ENCODE measurements around the gene MCM7. TPM values are rescaled to one million over a fixed set of nuclear protein-coding genes. Genes with fewer than 3 reads are reported as not detected.
"Not testable (repeated sequence)": the region's sequence is repeated elsewhere in the genome, so short reads cannot be mapped to it uniquely, and the experiment has no call there.

Gene MCM7
- 96.9 and 101 TPM in 2 replicates for total RNA-seq

DNA sequence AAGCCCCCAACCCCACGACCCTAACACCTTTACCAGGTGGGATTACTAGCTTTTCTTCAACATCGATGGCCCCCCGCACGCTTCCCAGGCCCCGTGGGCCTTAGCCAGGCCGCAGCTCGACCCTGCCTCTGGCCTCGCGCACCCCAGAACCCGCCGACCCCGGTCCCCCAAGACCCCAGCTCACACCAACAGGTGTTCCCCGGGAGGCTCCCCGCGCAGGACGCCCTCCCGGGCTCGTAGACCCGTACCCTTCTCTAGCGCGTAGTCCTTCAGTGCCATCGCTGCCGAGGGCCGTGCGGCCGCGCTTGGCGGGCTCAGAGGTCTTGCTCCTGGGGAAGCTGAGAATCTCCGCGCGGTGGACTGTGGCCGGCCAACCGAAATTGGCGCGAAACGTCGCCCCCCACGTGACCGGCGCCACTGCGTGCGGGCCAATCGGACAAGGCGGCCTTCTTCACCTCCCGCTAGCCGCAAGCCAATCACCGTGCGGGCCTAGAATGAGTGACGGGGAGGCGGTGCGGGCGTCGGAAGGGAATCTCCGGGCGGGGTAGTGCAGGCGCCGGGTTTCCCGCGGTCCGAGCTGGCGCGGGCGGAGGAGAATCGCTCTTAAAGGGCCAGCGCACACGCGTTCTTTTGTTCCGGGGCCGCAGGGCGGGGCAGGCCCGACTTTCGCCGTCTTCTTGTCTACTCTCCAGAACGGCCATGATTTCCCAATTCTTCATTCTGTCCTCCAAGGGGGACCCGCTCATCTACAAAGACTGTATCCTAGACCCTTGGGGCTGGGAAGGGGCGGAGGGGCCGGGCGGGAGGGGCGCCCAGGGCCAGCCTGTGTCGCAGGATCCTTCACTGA lies at the start of gene MCM7, which contains the start of gene AP4M1:
Gene MCM7, minus strand, starts transcription at position 382 of the 847 bp plus-strand sequence. Its CDS starts 103 bp downstream, at position 279.
Gene AP4M1, plus strand, starts transcription at position 628 of the 847 bp plus-strand sequence. Its CDS starts 72 bp downstream, at position 700.
- peak within 1 kb of the TSS; percentile 98 for H3K4me3 ChIP-seq (ENCODE audit: low read depth, low read length)
- H3K27me3 ChIP-seq (ENCODE audit: control insufficient read depth, insufficient read depth, low read length) = no peaks in the 10 kb centered on the region
- peak; percentile 91 for DNase-seq (ENCODE audit: low read depth)
- H3K36me3 ChIP-seq (ENCODE audit: control insufficient read depth, insufficient read depth, low read length) = peaks cover 11% of the 10 kb centered on the region
- TF ChIP-seq, protein P1, sequence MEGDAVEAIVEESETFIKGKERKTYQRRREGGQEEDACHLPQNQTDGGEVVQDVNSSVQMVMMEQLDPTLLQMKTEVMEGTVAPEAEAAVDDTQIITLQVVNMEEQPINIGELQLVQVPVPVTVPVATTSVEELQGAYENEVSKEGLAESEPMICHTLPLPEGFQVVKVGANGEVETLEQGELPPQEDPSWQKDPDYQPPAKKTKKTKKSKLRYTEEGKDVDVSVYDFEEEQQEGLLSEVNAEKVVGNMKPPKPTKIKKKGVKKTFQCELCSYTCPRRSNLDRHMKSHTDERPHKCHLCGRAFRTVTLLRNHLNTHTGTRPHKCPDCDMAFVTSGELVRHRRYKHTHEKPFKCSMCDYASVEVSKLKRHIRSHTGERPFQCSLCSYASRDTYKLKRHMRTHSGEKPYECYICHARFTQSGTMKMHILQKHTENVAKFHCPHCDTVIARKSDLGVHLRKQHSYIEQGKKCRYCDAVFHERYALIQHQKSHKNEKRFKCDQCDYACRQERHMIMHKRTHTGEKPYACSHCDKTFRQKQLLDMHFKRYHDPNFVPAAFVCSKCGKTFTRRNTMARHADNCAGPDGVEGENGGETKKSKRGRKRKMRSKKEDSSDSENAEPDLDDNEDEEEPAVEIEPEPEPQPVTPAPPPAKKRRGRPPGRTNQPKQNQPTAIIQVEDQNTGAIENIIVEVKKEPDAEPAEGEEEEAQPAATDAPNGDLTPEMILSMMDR (IDR thresholded peaks at IDR 0.05; ENCODE audit: insufficient read depth, low read length, poor library complexity, severe bottlenecking) = no peak

DNA sequence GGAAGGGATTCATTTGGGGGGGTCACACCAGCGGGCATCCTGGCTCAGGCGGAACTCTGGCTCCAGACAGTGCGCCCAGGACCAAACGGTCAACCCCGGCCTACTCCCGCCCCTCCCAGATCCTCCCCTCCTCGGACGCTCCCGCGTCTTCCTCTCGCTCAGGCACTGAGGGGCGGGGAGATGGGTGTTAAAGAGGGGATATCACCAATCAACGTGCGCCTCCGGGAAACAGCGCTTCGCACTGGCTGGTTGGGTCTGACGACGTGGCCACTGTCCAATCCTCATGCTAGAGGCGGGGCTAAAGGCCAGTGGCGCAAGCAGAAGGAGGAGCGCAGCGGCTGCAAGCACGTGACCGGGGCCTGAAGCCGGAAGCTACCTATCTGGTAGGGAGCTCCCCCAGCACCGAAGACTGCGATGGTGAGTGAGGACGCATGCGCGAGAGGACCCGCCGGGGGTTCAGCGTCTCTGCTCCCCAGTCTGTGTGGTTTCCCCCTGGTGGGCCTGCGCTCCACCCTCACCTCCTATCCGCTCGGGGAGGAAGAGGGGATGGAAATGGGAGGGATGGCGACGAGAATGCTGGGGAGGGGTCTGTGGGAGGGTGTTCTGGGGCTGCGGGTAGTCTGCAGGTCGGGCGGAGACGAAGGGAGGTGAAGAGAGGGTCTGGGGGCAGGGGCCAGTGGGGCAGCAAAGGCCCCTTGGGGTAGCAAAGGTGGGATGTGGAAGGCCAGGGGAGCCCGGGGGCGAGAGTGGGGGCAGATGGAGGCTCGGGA lies 47.5 kb upstream of the MCM7 start, which contains the start of gene LAMTOR4:
Gene LAMTOR4, plus strand, starts transcription at position 360 of the 770 bp plus-strand sequence. Its CDS starts 55 bp downstream, at position 415.
- H3K27me3 ChIP-seq (ENCODE audit: control insufficient read depth, insufficient read depth, low read length) = no peaks in the 10 kb centered on the region
- H3K4me3 ChIP-seq (ENCODE audit: low read depth, low read length) = peak within 1 kb of the TSS; percentile 76
- DNase-seq (ENCODE audit: low read depth) = peak; percentile 97
- TF ChIP-seq, protein P1 (IDR thresholded peaks at IDR 0.05; ENCODE audit: insufficient read depth, low read length, poor library complexity, severe bottlenecking) = no peak
- no peaks in the 10 kb centered on the region for H3K36me3 ChIP-seq (ENCODE audit: control insufficient read depth, insufficient read depth, low read length)

DNA sequence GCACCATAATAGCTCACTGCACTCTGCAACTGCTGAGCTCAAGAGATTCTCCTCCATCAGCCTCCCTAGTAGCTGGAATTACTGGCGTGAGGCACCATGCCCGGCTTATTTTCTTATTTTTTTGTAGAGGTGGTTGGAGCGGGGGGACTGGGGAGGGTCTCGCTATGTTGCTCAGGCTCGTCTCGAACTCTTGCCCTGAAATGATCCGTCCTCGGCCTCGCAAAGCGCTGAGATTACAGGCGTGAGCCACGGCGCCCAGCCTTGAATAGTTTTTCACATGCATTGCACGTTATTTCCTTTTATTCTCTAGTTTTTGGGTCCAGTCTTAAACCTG lies 47.0 kb upstream of the MCM7 start:
- DNase-seq (ENCODE audit: low read depth) = no peak
- H3K36me3 ChIP-seq (ENCODE audit: control insufficient read depth, insufficient read depth, low read length) = no peaks in the 10 kb centered on the region
- TF ChIP-seq, protein P1 (IDR thresholded peaks at IDR 0.05; ENCODE audit: insufficient read depth, low read length, poor library complexity, severe bottlenecking) = no peak
- peak overlapping the region; percentile 41 for H3K4me3 ChIP-seq (ENCODE audit: low read depth, low read length)
- H3K27me3 ChIP-seq (ENCODE audit: control insufficient read depth, insufficient read depth, low read length) = no peaks in the 10 kb centered on the region

DNA sequence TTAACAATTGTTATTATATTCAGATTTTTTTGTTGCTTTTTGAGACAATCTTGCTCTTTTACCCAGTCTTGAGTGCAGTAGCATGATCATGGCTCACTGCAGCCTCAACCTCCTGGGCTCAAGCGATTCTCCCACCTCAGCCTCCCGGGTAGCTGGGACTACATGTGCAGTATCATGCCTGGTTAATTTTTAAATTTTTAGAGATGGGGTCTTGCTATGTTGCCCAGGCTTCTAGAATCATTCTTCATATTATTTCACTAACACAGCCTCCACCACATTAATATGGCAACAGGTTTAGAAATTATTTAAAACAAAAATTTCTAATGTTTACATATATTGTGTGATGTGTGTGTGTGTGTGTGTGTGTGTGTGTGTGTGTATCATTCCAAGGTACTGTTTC lies 46.1 kb upstream of the MCM7 start:
- H3K27me3 ChIP-seq (ENCODE audit: control insufficient read depth, insufficient read depth, low read length) = no peaks in the 10 kb centered on the region
- TF ChIP-seq, protein P1 (IDR thresholded peaks at IDR 0.05; ENCODE audit: insufficient read depth, low read length, poor library complexity, severe bottlenecking) = no peak
- H3K36me3 ChIP-seq (ENCODE audit: control insufficient read depth, insufficient read depth, low read length) = no peaks in the 10 kb centered on the region
- DNase-seq (ENCODE audit: low read depth) = no peak
- H3K4me3 ChIP-seq (ENCODE audit: low read depth, low read length) = no peak overlapping the region

DNA sequence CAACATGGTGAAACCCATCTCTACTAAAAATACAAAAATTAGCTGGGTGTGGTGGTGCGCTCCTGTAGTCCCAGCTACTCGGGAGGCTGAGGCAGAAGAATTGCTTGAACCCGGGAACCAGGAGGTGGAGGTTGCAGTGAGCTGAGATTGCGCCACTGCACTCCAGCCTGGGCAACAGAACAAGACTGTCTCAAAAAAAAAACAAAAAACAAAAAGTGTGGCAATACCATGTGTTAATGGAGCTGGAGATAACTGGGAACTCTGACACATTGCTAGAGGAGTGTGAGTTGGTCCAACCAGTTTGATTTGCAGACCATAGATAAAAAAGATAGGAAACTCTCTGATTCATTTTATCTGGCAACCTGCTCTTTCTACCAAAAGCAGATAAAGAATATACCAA lies 45.2 kb upstream of the MCM7 start:
- DNase-seq (ENCODE audit: low read depth); H3K4me3 ChIP-seq (ENCODE audit: low read depth, low read length); H3K36me3 ChIP-seq (ENCODE audit: control insufficient read depth, insufficient read depth, low read length); H3K27me3 ChIP-seq (ENCODE audit: control insufficient read depth, insufficient read depth, low read length): not testable (repeated sequence)

DNA sequence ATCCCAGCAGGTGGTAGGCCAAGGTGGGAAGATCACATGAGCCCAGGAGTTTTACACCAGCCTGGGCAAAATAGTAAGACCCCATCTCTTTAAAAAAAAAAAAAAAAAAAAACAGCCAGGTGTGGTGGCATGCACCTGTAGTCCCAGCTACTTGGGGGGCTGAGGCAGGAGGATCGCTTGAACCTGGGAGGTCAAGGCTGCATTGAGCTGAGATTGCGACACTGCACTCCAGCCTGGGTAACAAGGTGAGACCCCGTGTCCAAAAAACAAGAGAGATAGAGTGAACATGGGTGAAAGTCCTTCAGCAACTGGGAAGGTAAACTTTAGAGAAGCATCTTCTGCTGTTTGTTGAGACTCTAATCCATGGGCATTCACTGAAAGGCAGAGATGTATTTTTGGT lies 41.3 kb upstream of the MCM7 start:
- DNase-seq (ENCODE audit: low read depth) = no peak
- H3K27me3 ChIP-seq (ENCODE audit: control insufficient read depth, insufficient read depth, low read length) = no peaks in the 10 kb centered on the region
- TF ChIP-seq, protein P1 (IDR thresholded peaks at IDR 0.05; ENCODE audit: insufficient read depth, low read length, poor library complexity, severe bottlenecking) = no peak
- no peak overlapping the region for H3K4me3 ChIP-seq (ENCODE audit: low read depth, low read length)
- no peaks in the 10 kb centered on the region for H3K36me3 ChIP-seq (ENCODE audit: control insufficient read depth, insufficient read depth, low read length)
